GM18526 (cell line): ENCODE measurements around the gene PODXL2.

Experiments used
- POLR2A ChIP-seq: IDR thresholded peaks from 3 replicates; pipeline ENCODE4 v1.6.1; 2011; ENCODE audit not compliant: insufficient read length; ENCODE audit errors: extremely low read depth

PODXL2 gene

DNA sequence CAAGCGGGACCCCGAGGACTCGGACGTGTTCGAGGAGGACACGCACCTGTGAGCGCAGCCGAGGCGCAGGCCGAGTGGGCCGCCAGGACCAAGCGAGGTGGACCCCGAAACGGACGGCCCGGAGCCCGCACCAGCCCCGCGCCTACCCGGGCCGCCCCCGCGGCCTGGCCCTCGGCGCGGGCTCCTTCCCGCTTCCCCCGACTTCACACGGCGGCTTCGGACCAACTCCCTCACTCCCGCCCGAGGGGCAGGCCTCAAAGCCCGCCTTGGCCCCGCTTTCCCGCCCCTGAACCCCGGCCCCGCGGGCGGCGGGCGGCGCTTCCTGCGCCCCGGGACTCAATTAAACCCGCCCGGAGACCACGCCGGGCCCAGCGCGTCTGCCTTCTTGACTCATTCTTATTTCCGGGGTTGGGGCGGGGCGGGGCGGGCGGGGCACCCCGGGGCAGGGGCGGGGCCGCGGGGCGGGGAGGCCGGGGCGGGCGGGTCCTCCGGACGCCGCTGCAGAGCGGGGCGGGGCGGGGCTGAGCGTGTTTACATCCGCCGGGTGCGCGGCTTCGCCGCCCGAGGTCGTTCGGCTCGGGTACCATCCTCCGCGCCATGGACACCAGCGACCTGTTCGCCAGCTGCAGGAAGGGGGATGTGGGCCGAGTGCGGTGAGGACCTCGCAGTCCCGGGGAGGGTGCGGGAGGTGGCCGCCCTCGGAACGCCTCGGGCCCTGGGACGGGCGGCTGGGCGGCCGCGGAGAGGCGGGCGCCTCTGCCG lies 43.6 kb downstream of the PODXL2 start, which contains the start of gene ABTB1:
TSS of gene ABTB1 (plus strand) at position 524 of the 762 bp plus-strand sequence. CDS start at position 598, 74 bp downstream.
- peak; percentile 90 for TF ChIP-seq POLR2A

DNA sequence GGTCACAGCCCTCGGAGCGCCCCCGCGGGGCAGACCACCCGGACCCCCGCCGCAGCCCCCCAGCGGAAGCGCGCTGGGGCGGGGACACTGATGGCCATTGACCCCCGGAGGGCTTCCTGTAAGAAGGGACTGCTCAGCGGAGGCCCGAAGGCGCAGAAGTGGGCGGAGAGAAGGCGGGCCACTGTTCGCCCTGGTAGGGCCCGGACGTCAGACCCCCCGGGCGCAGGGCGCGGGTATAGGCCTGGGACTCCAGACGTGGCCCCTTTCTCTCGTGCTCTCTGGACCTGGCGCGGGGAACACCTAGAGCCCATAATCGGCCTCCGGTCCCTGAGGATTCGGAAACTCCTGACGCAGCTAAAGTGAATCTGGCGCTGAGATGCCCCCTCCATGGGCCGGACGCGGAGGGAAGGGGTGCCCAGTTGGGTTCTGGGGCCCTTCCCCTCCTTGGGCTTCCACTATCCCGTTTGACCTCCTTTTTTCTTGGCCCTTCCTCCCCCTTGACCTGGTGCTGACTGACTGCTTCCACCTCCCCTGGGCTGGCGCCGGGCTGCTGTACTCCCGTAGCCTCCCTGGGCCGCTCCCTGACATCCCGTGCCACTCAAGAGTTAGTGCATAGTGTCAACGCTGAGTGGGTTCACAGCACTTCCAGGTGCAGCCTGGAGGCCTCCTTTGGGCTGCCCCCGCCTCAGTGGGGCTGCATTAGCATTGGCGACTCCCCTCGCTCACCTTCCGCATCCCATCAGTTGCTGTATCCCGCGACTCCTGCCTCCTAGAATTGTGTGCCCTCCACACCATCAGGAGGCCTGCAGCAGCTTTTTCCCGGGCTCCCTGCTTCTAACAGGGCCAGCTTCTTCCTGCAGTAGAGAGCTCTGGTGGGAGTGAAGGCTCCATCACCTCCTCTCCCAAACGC lies 44.5 kb downstream of the PODXL2 start:
- no peak for TF ChIP-seq POLR2A

DNA sequence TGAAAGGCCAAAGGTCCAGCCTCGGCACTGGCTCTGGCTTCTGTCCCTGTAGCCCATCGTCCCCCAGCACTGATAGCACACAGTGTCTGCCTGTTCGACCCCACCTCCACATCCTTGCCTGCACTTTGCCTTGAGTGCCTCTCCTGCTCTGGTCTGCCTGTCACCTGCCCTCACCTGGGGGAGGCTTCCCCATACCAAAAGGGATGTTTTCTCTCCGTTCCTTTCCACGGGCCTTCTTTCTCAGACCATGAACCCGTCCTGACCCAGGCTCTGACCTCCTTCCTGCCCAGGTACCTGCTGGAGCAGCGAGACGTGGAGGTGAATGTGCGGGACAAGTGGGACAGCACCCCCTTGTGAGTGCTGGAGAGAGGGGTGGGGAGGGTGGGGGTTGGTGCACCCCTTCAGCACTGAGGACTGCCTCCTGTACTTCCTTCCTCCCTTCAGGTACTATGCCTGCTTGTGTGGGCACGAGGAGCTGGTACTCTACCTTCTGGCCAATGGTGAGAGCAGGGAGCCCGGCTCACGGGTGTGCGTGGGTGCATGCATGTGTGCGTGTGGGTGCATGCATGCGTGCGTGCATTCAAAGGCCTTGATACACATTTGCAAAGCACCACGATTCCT lies 45.2 kb downstream of the PODXL2 start:
- no peak for TF ChIP-seq POLR2A

DNA sequence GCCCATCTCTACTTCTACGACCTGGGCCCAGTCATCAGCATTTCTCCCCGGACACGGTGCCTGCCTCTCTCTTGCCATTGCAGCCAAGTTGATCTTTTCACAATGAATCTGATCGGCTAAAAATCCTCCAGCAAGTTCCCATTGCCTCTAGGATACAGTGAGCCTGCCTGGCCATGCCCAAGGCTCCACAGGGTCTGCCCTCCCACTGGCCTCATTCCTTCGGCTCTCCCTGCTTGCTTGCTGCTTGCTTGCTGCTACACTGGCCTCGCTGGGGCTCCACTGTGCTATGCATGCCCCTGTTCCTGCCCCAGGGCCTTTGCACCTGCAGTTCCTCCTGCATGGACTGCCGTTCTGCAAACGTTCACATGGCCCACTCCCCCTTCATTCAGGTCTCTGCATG lies 45.8 kb downstream of the PODXL2 start:
- TF ChIP-seq POLR2A, result no peak

DNA sequence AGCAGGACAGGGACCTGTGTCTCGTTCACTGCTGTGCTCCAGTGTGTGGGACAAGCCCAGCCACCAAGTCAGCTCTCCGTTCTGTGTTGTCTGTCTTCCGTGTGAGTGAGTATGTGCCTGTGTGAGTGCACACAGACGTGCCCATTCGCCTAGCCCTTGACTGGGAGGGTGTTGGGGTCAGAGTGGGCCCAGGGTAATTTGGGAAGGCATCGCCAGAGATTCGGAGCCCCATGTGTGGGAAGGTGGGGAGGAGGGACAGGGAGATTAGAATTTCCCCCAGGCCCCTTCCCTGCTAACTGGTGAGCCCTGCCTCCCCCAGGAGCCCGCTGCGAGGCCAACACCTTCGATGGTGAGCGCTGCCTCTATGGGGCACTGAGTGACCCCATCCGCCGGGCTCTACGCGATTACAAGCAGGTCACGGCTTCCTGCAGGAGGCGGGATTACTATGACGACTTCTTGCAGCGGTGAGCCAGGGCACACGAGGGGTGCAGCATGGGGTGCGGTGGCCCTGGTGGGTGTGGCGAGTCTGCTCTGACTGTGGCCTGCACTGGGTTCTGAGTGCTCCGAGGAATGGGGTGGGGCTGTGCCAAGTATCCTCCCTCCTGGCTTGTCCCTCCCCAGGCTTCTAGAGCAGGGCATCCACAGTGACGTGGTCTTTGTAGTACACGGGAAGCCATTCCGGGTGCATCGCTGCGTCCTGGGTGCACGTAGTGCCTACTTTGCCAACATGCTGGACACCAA lies 46.8 kb downstream of the PODXL2 start:
- no peak for TF ChIP-seq POLR2A

DNA sequence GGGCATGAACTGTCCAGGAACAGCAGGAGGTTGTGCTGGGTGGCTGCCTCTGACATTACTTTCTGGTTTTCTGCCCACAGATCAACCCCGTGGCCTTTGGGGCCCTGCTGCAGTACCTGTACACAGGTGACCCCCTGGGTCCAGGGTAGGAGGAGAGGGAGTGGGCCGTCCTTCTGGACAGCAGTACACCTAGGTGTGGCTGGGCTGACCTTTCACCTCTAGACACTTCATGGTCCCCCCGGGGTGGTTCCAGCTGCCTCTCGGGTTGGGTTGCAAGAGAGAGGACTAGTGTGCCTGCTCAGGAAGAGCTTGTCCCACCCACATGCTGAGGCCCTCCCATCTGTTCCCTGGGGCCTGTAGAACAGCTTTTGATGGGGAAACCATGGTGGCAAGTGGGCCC lies 47.5 kb downstream of the PODXL2 start:
- TF ChIP-seq POLR2A, result no peak

DNA sequence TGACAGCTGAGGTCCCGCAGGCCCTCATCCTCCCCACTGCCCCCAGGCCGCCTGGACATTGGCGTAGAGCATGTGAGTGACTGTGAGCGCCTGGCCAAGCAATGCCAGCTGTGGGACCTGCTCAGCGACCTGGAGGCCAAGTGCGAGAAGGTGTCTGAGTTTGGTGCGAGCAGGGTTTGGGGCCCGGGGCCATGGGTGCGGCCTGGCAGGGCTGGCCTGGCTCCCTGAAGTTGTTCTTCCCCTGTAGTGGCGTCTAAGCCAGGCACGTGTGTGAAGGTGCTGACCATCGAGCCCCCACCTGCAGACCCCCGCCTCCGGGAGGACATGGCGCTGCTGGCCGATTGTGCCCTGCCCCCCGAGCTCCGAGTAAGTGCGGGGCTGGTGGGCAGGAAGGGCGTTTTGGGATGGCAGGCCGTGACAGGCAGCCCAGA lies 48.0 kb downstream of the PODXL2 start:
- no peak for TF ChIP-seq POLR2A

DNA sequence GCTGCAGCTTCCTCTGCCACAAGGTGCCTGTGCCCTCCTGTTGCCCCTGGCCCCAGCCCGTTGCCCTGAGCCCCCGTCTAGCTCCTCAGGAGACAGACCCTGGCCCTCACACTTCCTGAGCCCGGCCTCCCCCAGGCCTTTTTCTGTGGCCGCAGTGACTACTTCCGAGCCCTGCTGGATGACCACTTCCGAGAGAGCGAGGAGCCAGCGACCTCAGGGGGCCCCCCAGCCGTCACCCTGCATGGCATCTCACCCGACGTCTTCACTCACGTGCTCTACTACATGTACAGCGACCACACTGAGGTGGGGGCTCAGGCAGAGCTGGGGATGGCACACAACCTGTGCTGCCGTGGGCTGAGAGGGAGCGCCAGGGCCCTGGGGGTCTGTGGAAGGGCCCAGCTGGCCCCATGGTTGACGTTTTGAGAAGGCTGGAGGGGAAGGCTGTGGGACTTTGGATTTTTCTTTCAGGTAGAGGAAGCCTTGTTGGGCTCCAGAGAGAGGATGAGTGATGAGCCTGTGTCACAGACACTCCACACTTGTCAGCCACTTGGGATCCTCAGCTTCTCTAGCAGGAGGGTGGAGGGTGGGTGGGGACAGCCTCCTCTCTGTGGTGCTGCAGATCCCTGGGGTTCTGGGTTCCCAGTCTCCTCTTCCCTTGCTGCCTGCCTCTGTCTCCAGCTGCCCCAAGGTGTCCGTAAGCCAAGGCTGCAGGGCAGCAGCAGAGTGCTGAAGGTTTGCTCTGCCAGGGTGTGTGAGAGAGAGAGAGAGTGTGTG lies 48.7 kb downstream of the PODXL2 start:
- TF ChIP-seq POLR2A, result no peak

DNA sequence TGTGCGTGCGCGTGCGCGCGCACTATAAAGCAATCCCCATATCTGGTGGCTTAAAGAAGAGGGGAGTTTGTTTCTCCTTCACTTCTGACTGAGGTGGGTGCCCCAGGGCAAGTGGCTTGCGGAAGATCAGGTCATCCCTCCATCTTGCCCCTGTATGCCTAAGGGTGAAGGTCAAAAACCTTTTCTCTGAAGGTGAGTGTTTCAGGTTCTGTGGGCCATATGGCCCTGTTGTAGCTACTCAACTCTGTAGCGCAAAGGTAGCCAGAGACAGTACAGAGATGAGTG lies 49.3 kb downstream of the PODXL2 start:
- TF ChIP-seq POLR2A, result no peak

DNA sequence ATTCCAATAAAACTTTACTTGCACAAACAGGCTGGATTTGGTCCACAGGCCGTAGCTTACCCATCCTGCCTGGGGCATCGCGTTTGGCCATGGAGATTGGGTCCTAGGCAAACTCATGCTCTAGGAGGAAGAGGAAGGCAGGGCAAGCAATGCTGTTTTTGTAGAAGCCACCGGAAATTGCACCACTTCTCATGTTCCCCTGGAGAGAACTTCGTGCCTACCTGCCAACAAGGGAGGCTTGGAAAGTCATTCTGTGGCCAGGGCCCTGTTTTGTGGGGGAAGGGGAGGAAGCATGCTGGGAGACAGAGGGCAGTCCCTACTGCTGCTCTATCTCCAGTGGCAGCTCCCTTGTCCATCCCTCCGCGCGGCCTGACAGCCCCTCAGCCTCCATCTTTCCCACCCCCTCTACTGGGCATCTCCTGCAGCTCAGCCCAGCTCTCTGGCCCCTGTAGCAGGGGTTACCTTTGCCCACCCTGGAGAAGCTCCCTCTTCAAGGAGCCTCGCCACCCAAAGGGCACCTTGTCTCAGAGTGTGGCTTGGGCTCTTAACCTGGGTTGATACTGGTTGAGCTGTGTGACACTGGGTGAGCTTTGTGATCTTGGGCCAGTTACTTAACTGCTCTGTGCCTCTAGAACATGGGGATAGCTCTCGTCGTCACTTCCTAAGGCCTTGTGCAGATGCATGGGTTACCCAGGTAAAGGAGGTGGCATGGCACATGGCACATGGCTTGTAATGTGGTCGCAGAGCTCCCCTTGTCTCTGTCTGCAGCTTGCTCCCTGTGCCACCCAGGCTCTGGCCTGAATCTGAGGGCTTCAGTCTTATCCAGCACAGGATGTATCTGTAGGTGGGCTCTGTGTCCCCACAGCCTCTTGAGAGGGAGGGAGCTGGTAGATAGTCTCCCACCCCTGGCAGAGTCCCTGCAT lies 49.9 kb downstream of the PODXL2 start:
- no peak for TF ChIP-seq POLR2A

DNA sequence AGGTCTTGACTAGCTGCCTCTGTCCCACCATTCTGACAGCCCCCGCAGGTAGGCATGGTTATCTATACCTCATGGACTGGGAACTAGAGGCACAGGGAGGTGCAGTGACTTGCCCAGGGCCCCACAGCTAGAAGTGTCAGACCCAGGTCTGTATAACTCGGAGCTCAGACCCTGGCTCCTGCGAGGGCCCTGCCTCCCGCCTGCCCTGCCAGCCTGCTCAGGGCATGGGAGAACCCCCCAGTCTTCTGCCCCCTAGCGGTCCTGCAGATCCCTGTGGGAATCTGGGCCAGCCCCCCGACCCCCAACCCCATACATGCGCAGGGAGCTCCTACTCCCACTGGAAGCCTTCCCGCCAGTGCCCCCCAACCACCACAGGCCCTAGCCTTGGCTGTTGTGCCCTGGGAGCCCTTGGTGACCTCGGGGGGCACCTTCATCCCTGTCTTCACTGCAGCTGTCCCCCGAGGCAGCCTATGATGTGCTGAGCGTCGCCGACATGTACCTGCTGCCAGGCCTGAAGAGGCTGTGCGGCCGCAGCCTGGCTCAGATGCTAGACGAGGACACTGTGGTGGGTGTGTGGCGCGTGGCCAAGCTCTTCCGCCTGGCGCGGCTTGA lies 50.7 kb downstream of the PODXL2 start:
- TF ChIP-seq POLR2A, result no peak

DNA sequence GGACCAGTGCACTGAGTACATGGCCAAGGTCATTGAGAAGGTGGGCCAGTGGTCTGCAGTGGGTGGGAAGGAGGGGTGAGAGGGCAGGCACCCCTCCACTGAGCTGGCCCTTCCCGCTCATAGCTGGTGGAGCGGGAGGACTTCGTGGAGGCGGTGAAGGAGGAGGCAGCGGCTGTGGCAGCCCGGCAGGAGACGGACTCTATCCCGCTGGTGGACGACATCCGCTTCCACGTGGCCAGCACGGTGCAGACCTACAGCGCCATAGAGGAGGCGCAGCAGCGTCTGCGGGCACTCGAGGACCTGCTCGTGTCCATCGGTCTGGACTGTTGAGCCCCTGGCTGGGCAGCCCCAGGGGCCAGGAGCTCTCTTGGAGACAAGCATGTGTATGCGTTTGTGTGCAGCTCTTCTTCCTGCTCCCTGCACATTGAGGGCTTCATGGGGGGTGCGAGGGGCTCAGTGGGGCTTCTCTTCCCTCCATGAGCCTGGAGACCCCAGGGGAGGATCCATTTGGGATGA lies 51.2 kb downstream of the PODXL2 start:
- TF ChIP-seq POLR2A, result no peak

DNA sequence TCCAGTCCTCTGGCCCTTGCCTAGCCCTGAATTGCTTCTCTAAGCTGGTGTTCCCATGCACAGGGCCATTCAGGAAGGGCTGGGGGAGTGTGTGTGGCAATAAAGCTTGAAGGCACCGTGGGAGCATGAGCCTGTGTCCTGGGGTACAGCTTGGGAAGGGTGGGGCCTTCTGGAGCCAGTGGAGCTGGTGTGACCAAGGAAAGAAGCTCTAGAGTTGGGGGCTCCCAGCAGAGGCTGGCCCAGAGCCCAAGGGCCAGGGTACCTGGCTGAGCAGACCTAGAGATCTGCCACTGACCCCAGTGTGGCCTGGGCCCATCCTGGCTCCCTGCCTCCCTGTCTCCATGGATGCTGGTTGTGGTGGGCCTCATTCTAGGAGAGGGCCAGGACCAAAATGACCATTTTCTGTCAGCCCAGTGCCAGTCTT lies 51.8 kb downstream of the PODXL2 start:
- TF ChIP-seq POLR2A, result no peak
